ENCODE measurements around the gene NME7. TPM values are rescaled to one million over a fixed set of nuclear protein-coding genes. Genes with fewer than 3 reads are reported as not detected.

The NME7 gene
- total RNA-seq, 1 experiment from 2014 or later, result 13.8 TPM

DNA sequence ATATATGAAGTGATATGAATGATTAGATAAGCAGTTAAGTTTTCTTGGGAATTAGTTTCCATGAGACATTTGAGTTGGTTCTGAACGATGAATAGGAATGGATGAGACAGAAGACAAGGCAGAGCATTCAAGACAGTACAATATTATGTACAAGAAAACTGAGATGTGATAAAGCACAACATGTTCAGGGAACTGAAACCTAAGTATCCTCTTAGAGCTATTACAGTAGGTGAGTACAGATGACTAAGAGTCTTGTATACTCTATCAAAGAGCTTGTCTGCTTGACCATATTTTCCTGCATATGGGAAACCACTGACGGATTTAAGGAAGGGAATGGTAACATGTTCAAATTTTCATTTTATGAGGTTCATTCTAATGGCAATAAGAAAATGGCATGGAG lies 61.6 kb downstream of the NME7 start (continued):
- TF ChIP-seq ZNF219 (CRISPR knock-in tag; IDR thresholded peaks at IDR 0.05; ENCODE audit: borderline replicate concordance) (no peak), ZNF425 (CRISPR knock-in tag; conservative IDR thresholded peaks at IDR 0.05) (no peak), GABPB1 (CRISPR knock-in tag; IDR thresholded peaks at IDR 0.05) (no peak), CDX4 (CRISPR knock-in tag; IDR thresholded peaks at IDR 0.05; ENCODE audit: borderline replicate concordance) (no peak), NFATC4 (CRISPR knock-in tag; IDR thresholded peaks at IDR 0.05) (no peak), AR (CRISPR knock-in tag; IDR thresholded peaks at IDR 0.05) (no peak)

GRCh38 chr1:169305356-169305755 lies 62.2 kb downstream of the NME7 start:
- no peak for DNase-seq (ENCODE audit: low spot score)
- CTCF ChIA-PET, result no interaction called here
- peaks cover 3% of the 10 kb centered on the region; the same call in 1 of the 2 replicates for H3K9me3 Mint-ChIP-seq
- H3K27ac Mint-ChIP-seq, result no peak overlapping the region
- H3K27me3 Mint-ChIP-seq (ENCODE audit: low read depth), result no peaks in the 10 kb centered on the region
- peaks cover 2% of the 10 kb centered on the region; the same call in 1 of the 2 replicates for H3K36me3 Mint-ChIP-seq
- ATAC-seq, result no peak; the same call in 1 of the 2 replicates
- H3K4me1 Mint-ChIP-seq, result peaks cover 32% of the 10 kb centered on the region
- TF ChIP-seq, protein P1, sequence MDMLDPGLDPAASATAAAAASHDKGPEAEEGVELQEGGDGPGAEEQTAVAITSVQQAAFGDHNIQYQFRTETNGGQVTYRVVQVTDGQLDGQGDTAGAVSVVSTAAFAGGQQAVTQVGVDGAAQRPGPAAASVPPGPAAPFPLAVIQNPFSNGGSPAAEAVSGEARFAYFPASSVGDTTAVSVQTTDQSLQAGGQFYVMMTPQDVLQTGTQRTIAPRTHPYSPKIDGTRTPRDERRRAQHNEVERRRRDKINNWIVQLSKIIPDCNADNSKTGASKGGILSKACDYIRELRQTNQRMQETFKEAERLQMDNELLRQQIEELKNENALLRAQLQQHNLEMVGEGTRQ (CRISPR knock-in tag; IDR thresholded peaks at IDR 0.05), result no peak
- TF ChIP-seq ZNF317 (CRISPR knock-in tag; IDR thresholded peaks at IDR 0.05; ENCODE audit: borderline replicate concordance, low read depth), result no peak
- TF ChIP-seq, protein P2, sequence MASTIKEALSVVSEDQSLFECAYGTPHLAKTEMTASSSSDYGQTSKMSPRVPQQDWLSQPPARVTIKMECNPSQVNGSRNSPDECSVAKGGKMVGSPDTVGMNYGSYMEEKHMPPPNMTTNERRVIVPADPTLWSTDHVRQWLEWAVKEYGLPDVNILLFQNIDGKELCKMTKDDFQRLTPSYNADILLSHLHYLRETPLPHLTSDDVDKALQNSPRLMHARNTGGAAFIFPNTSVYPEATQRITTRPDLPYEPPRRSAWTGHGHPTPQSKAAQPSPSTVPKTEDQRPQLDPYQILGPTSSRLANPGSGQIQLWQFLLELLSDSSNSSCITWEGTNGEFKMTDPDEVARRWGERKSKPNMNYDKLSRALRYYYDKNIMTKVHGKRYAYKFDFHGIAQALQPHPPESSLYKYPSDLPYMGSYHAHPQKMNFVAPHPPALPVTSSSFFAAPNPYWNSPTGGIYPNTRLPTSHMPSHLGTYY (CRISPR knock-in tag; IDR thresholded peaks at IDR 0.05), result no peak
- no peak overlapping the region for H3K4me3 Mint-ChIP-seq
- POLR2A ChIA-PET, result no interaction called here

DNA sequence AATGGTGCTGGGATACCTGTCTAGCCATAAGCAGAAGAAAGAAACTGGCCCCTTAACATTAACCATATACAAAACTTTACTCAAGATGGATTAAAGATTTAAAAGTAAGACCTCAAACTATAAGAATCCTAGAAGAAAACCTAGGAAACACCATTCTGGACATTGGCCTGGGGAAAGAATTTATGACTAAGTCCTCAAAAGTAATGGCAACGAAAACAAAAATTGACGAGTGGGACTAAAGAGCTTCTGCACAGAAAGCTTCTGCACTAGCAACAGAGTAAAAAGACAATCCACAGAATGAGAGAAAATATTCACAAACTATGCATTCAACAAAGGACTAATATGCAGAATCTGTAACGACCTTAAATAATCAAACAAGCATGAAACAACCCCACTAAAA lies 66.7 kb downstream of the NME7 start:
- DNase-seq (ENCODE audit: low spot score), result no peak
- POLR2A ChIA-PET, result no interaction called here
- no peak for ATAC-seq
- H3K4me1 Mint-ChIP-seq, result peaks cover 16% of the 10 kb centered on the region
- H3K27me3 Mint-ChIP-seq (ENCODE audit: low read depth), result no peaks in the 10 kb centered on the region; the same call in 1 of the 2 replicates
- H3K36me3 Mint-ChIP-seq, result no peaks in the 10 kb centered on the region; the same call in 1 of the 2 replicates
- TF ChIP-seq, protein P3, sequence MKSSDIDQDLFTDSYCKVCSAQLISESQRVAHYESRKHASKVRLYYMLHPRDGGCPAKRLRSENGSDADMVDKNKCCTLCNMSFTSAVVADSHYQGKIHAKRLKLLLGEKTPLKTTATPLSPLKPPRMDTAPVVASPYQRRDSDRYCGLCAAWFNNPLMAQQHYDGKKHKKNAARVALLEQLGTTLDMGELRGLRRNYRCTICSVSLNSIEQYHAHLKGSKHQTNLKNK (CRISPR knock-in tag; IDR thresholded peaks at IDR 0.05), result no peak
- TF ChIP-seq AR (CRISPR knock-in tag; IDR thresholded peaks at IDR 0.05) (no peak), ZNF416 (CRISPR knock-in tag; IDR thresholded peaks at IDR 0.05) (no peak), ZNF425 (CRISPR knock-in tag; conservative IDR thresholded peaks at IDR 0.05) (no peak), MYBL2 (CRISPR knock-in tag; IDR thresholded peaks at IDR 0.05) (no peak), SMAD4 (CRISPR knock-in tag; IDR thresholded peaks at IDR 0.05) (no peak), SMAD3 (CRISPR knock-in tag; IDR thresholded peaks at IDR 0.05; ENCODE audit: borderline replicate concordance) (no peak), RORB (CRISPR knock-in tag; IDR thresholded peaks at IDR 0.05) (no peak)
- TF ChIP-seq, protein P2 (CRISPR knock-in tag; IDR thresholded peaks at IDR 0.05), result no peak
- no peak overlapping the region for H3K27ac Mint-ChIP-seq
- CTCF ChIA-PET, result no interaction called here
- no peaks in the 10 kb centered on the region for H3K9me3 Mint-ChIP-seq
- no peak overlapping the region for H3K4me3 Mint-ChIP-seq

All from WTC11 (cell line).